Tibial nerve (tissue), 4 donors: ENCODE data around the gene CMTM5. TPM values are rescaled to one million over a fixed set of nuclear protein-coding genes. Genes with fewer than 3 reads are reported as not detected.
"Not testable (repeated sequence)": the region's sequence is repeated elsewhere in the genome, so short reads cannot be mapped to it uniquely, and the experiment has no call there.

ENCODE experiments used
- DNase-seq, 2 donors: peaks; one replicate each; pipeline ENCODE4 v3.0.0-alpha.2; 2019; ENCODE audit warnings: low spot score in 2 of 2
- H3K27ac ChIP-seq, 4 donors: fragments of 200-600 bp; sonication (generic) in 3 of 4; one replicate each; pipeline ENCODE4 v1.5.1; 2017 to 2019; ENCODE audit warnings: mild to moderate bottlenecking in 1 of 4
- H3K27me3 ChIP-seq, 2 donors: fragments of 200-600 bp; sonication (generic) in 1 of 2; one replicate each; pipeline versions ENCODE4 v1.5.1 to v1.6.0; 2017 to 2019
- H3K36me3 ChIP-seq, 3 donors: fragments of 200-600 bp; sonication (generic); one replicate each; pipeline ENCODE4 v1.5.1; 2018 to 2019
- H3K4me1 ChIP-seq, 4 donors: fragments of 200-600 bp; sonication (generic) in 3 of 4; one replicate each; pipeline ENCODE4 v1.5.1; 2017 to 2019
- H3K4me3 ChIP-seq, 4 donors: fragments of 200-600 bp; sonication (generic) in 3 of 4; one replicate each; pipeline ENCODE4 v1.5.1; 2017 to 2019; ENCODE audit warnings: mild to moderate bottlenecking in 1 of 4, moderate library complexity in 1 of 4
- H3K9me3 ChIP-seq, 4 donors: fragments of 200-600 bp; sonication (generic) in 3 of 4; one replicate each; pipeline ENCODE4 v1.5.1; 2017 to 2019
- CTCF ChIP-seq, 5 experiments: fragments of 200-600 bp in 3 of 5; fragments of 450-650 bp in 2 of 5; sonication (generic) in 3 of 5; IDR thresholded peaks; one replicate each; pipeline ENCODE4 v1.5.1; 2016 to 2019; ENCODE audit warnings: antibody characterized with exemption in 5 of 5, mild to moderate bottlenecking in 3 of 5, moderate library complexity in 2 of 5
- EP300 ChIP-seq, 2 donors: sonication (generic); formaldehyde crosslinking; IDR thresholded peaks; one replicate each; pipeline ENCODE4 v1.6.1; 2017; ENCODE audit warnings: antibody characterized with exemption in 2 of 2, mild to moderate bottlenecking in 1 of 2
- POLR2A ChIP-seq, 2 donors: fragments of 450-650 bp; IDR thresholded peaks; one replicate each; pipeline ENCODE4 v1.6.1; 2017; ENCODE audit warnings: antibody characterized with exemption in 2 of 2, mild to moderate bottlenecking in 2 of 2, moderate library complexity in 2 of 2
- WGBS, 2 donors: methylation state at CpG; one replicate each; pipeline ENCODE4 v1.1.5; 2018; 5-methylcytosine and 5-hydroxymethylcytosine counted together
- total RNA-seq, 4 donors: library from RNA; depleted of rRNA; stranded (reverse); fragments of >200 nt; gene quantifications; one replicate each; pipeline ENCODE4 v1.1.0, GENCODE V29; 2016

The CMTM5 gene
- total RNA-seq, 4 donors from 2014 or later, result 10.8 to 31.5 (median 18.3) TPM

- TF ChIP-seq EP300 (IDR thresholded peaks at IDR 0.05), result no peak
- no peak for TF ChIP-seq POLR2A (IDR thresholded peaks at IDR 0.05)
- TF ChIP-seq CTCF (IDR thresholded peaks at IDR 0.05), result no peak
- no peak overlapping the region for H3K27ac ChIP-seq
- no peaks in the 10 kb centered on the region for H3K9me3 ChIP-seq
- H3K4me3 ChIP-seq, result no peak overlapping the region
- 93% methylated on average over 39 of the region's 39 CpGs for WGBS, 2 donors
- no peaks in the 10 kb centered on the region for H3K27me3 ChIP-seq
- no peaks in the 10 kb centered on the region for H3K4me1 ChIP-seq
- H3K36me3 ChIP-seq, result no peaks in the 10 kb centered on the region
- no peak for DNase-seq
Measured at GRCh38 chr14:23414906-23415820, 38.3 kb downstream of the CMTM5 start.

- TF ChIP-seq CTCF (IDR thresholded peaks at IDR 0.05) (no peak), POLR2A (IDR thresholded peaks at IDR 0.05) (no peak), EP300 (IDR thresholded peaks at IDR 0.05) (no peak)
- no peaks in the 10 kb centered on the region for H3K4me1 ChIP-seq
- 78 to 82% methylated on average over 21 of the region's 21 CpGs for WGBS, 2 donors
- H3K9me3 ChIP-seq, result no peaks in the 10 kb centered on the region
- H3K4me3 ChIP-seq, result no peak overlapping the region
- H3K27ac ChIP-seq, result no peak overlapping the region
- no peaks in the 10 kb centered on the region for H3K36me3 ChIP-seq
- no peak for DNase-seq
- H3K27me3 ChIP-seq, result no peaks in the 10 kb centered on the region
Measured at GRCh38 chr14:23415821-23416778, 39.3 kb downstream of the CMTM5 start.

- no peak overlapping the region for H3K27ac ChIP-seq
- 79 to 91% methylated on average over 11 of the region's 11 CpGs for WGBS, 2 donors
- no peaks in the 10 kb centered on the region for H3K9me3 ChIP-seq
- H3K4me3 ChIP-seq, result no peak overlapping the region
- no peak for TF ChIP-seq CTCF (IDR thresholded peaks at IDR 0.05)
- TF ChIP-seq EP300 (IDR thresholded peaks at IDR 0.05), result no peak
- TF ChIP-seq POLR2A (IDR thresholded peaks at IDR 0.05), result no peak
- no peaks in the 10 kb centered on the region for H3K36me3 ChIP-seq
- no peaks in the 10 kb centered on the region for H3K4me1 ChIP-seq
- no peak for DNase-seq
- no peaks in the 10 kb centered on the region for H3K27me3 ChIP-seq
Measured at GRCh38 chr14:23416801-23417200, 40.0 kb downstream of the CMTM5 start.

GRCh38 chr14:23417269-23417668 lies 40.4 kb downstream of the CMTM5 start:
- WGBS, 2 donors, result 86 to 90% methylated on average over 12 of the region's 12 CpGs
- not testable (repeated sequence) for DNase-seq

GRCh38 chr14:23418021-23418420 lies 41.2 kb downstream of the CMTM5 start:
- no peaks in the 10 kb centered on the region for H3K36me3 ChIP-seq
- WGBS, 2 donors, result 87% methylated on average over 21 of the region's 21 CpGs

More at GRCh38 chr14:23417269-23417668, 40.4 kb downstream of the CMTM5 start:
- H3K9me3 ChIP-seq, H3K4me1 ChIP-seq, H3K27ac ChIP-seq, H3K4me3 ChIP-seq, H3K27me3 ChIP-seq, H3K36me3 ChIP-seq: not testable (repeated sequence)

GRCh38 chr14:23419646-23420045 lies 42.8 kb downstream of the CMTM5 start:
- not testable (repeated sequence) for DNase-seq, H3K27ac ChIP-seq, H3K27me3 ChIP-seq, H3K4me3 ChIP-seq, H3K36me3 ChIP-seq, H3K9me3 ChIP-seq, H3K4me1 ChIP-seq
- 83 to 84% methylated on average over 7 to 10 of the region's 17 CpGs for WGBS, 2 donors

More at GRCh38 chr14:23418021-23418420, 41.2 kb downstream of the CMTM5 start:
- H3K9me3 ChIP-seq, result no peaks in the 10 kb centered on the region
- TF ChIP-seq POLR2A (IDR thresholded peaks at IDR 0.05) (no peak), CTCF (IDR thresholded peaks at IDR 0.05) (no peak), EP300 (IDR thresholded peaks at IDR 0.05) (no peak)
- no peaks in the 10 kb centered on the region for H3K27me3 ChIP-seq
- H3K4me1 ChIP-seq, result no peaks in the 10 kb centered on the region
- no peak overlapping the region for H3K27ac ChIP-seq
- no peak for DNase-seq
- no peak overlapping the region for H3K4me3 ChIP-seq
